HEK293T (cell line): ENCODE data around the gene CD276.

ENCODE experiments used
- ARNT ChIP-seq: fragments of 450-650 bp; IDR thresholded peaks from 2 replicates; pipeline ENCODE4 v1.6.1; 2017; ENCODE audit warnings: mild to moderate bottlenecking
- ELF4 ChIP-seq: fragments of 450-650 bp; IDR thresholded peaks from 2 replicates; pipeline ENCODE4 v1.6.1; 2017; ENCODE audit warnings: antibody characterized with exemption
- FOXA1 ChIP-seq: fragments of 450-650 bp; IDR thresholded peaks from 2 replicates; pipeline ENCODE4 v1.6.1; 2016; ENCODE audit warnings: mild to moderate bottlenecking
- FOXK2 ChIP-seq: fragments of 450-650 bp; IDR thresholded peaks from 2 replicates; pipeline ENCODE4 v1.6.1; 2016; ENCODE audit warnings: mild to moderate bottlenecking
- HDGF ChIP-seq: fragments of 450-650 bp; IDR thresholded peaks from 2 replicates; pipeline ENCODE4 v1.6.1; 2017; ENCODE audit warnings: antibody characterized with exemption, borderline replicate concordance
- NFRKB ChIP-seq: fragments of 450-650 bp; IDR thresholded peaks from 2 replicates; pipeline ENCODE4 v1.6.1; 2016; ENCODE audit warnings: mild to moderate bottlenecking, moderate library complexity
- SP1 ChIP-seq: fragments of 450-650 bp; IDR thresholded peaks from 2 replicates; pipeline ENCODE4 v1.6.1; 2017
- SUZ12 ChIP-seq: fragments of 450-650 bp; IDR thresholded peaks from 2 replicates; pipeline ENCODE4 v1.6.1; 2016; ENCODE audit warnings: mild to moderate bottlenecking
- TARDBP ChIP-seq: fragments of 450-650 bp; IDR thresholded peaks from 2 replicates; pipeline ENCODE4 v1.6.1; 2016

DNA sequence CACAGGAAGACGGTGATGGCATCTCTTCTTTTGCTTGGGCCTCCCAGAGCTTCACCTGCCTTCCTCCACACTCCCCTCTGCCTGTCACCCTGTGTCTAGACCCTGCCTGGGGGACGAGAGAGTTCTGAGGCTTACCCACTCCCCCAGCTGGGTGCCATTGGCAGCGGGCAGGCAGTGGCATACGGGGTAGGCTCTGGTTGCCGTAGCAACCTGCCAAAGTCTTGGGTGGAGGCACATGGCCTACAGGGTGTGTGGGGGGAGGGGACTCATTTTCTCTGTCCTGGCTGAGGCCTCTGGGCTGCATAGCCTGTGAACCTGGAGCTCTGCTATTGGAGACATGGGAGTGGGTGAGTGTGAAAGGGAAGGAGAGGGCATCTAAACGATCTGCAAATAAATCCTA lies 64.5 kb downstream of the CD276 start:
- TF ChIP-seq NFRKB (no peak), ARNT (no peak), HDGF (no peak), ELF4 (no peak), SUZ12 (no peak), SP1 (no peak), FOXK2 (no peak), TARDBP (no peak), FOXA1 (no peak)
